Brain microvascular endothelial cell (primary cell): ENCODE measurements around the gene MYOG.

ENCODE experiments used
- DNase-seq: peaks from one replicate; pipeline ENCODE4 v3.0.0-alpha.2; 2020
- H3K27ac ChIP-seq: fragments of 250-450 bp; sonication (Bioruptor Pico); 2 replicates; pipeline ENCODE4 v1.5.1; 2020; ENCODE audit warnings: mild to moderate bottlenecking, moderate library complexity
- H3K27me3 ChIP-seq: fragments of 250-450 bp; sonication (Bioruptor Pico); replicated peaks from 2 replicates; pipeline ENCODE4 v1.5.1; 2020; ENCODE audit warnings: mild to moderate bottlenecking
- H3K36me3 ChIP-seq: fragments of 250-450 bp; sonication (Bioruptor Pico); replicated peaks from 2 replicates; pipeline ENCODE4 v1.5.1; 2020; ENCODE audit warnings: mild to moderate bottlenecking
- H3K4me3 ChIP-seq: 2 replicates; pipeline ENCODE4 v1.5.1; 2011; ENCODE audit warnings: low read depth, mild to moderate bottlenecking, control low read depth, low read length, moderate library complexity
- CTCF ChIP-seq: IDR thresholded peaks from 2 replicates; pipeline ENCODE4 v1.5.1; 2011; ENCODE audit warnings: low read depth, mild to moderate bottlenecking, moderate library complexity, low read length, control low read depth, inconsistent platforms; ENCODE audit errors: missing control alignments
- in situ Hi-C: cut with HindIII; loops from 2 replicates; pipeline ENCODE4 v1.10.0; 2017; ENCODE audit warnings: low sequenced_read_pairs, low pct_ligation_motif_present

MYOG gene

GRCh38 chr1:203065986-203066385 lies 19.8 kb downstream of the MYOG start:
- Histone ChIP-seq H3K27ac (no peak overlapping the region), H3K4me3 (no peak overlapping the region), H3K36me3 (no peaks in the 10 kb centered on the region), H3K27me3 (peaks cover 3% of the 10 kb centered on the region)
- no peak for DNase-seq
- in situ Hi-C loops: no loop called here
- no peak for TF ChIP-seq CTCF

GRCh38 chr1:203065191-203065590 lies 20.6 kb downstream of the MYOG start:
- no peaks in the 10 kb centered on the region for H3K36me3 ChIP-seq
- H3K4me3 ChIP-seq: no peak overlapping the region
- H3K27me3 ChIP-seq: peaks cover 3% of the 10 kb centered on the region
- TF ChIP-seq CTCF: no peak
- in situ Hi-C loops: no loop called here
- no peak for DNase-seq
- H3K27ac ChIP-seq: no peak overlapping the region

GRCh38 chr1:203063287-203063686 lies 22.5 kb downstream of the MYOG start:
- no peak for TF ChIP-seq CTCF
- in situ Hi-C loops: no loop called here
- no peaks in the 10 kb centered on the region for H3K36me3 ChIP-seq
- H3K4me3 ChIP-seq: no peak overlapping the region
- peaks cover 3% of the 10 kb centered on the region for H3K27me3 ChIP-seq
- H3K27ac ChIP-seq: no peak overlapping the region
- DNase-seq: no peak

GRCh38 chr1:203060115-203060514 lies 25.7 kb downstream of the MYOG start:
- Histone ChIP-seq H3K36me3 (no peaks in the 10 kb centered on the region), H3K27ac (no peak overlapping the region), H3K27me3 (peaks cover 7% of the 10 kb centered on the region), H3K4me3 (no peak overlapping the region)
- no peak for TF ChIP-seq CTCF
- in situ Hi-C loops: no loop called here
- no peak for DNase-seq

- no peaks in the 10 kb centered on the region for H3K36me3 ChIP-seq
- in situ Hi-C loops: no loop called here
- no peak for TF ChIP-seq CTCF
- no peak overlapping the region for H3K27ac ChIP-seq
- peaks cover 7% of the 10 kb centered on the region for H3K27me3 ChIP-seq
- DNase-seq: no peak
- H3K4me3 ChIP-seq: no peak overlapping the region
Observed at GRCh38 chr1:203059485-203059884, 26.3 kb downstream of the MYOG start.

- in situ Hi-C loops: no loop called here
- Histone ChIP-seq H3K27ac (no peak overlapping the region), H3K4me3 (no peak overlapping the region), H3K27me3 (peaks cover 5% of the 10 kb centered on the region), H3K36me3 (no peaks in the 10 kb centered on the region)
- TF ChIP-seq CTCF: no peak
- DNase-seq: no peak
Observed at GRCh38 chr1:203058676-203058935, 27.2 kb downstream of the MYOG start.
